Inflammatory macrophage (primary cell): Measurements from ENCODE around the gene WAS.

Experiments
- DNase-seq, 2 donors: peaks; one replicate each; pipeline ENCODE4 v3.0.0-alpha.2; 2020 to 2022

The WAS gene

GRCh38 chrX:48713847-48714246 is 30.2 kb downstream of the WAS start:
- no peak for DNase-seq

- DNase-seq, result no peak
Observed at GRCh38 chrX:48714573-48714972, 31.0 kb downstream of the WAS start.

GRCh38 chrX:48715072-48715471 is 31.5 kb downstream of the WAS start:
- no peak for DNase-seq

GRCh38 chrX:48715876-48716502 is 32.4 kb downstream of the WAS start:
- no peak for DNase-seq

- DNase-seq, result no peak
Observed at GRCh38 chrX:48719958-48720357, 36.4 kb downstream of the WAS start.

- no peak for DNase-seq
Observed at GRCh38 chrX:48720577-48721250, 37.1 kb downstream of the WAS start.

GRCh38 chrX:48721916-48722315 is 38.3 kb downstream of the WAS start:
- no peak for DNase-seq

GRCh38 chrX:48726596-48726995 is 43.0 kb downstream of the WAS start:
- no peak for DNase-seq

GRCh38 chrX:48728653-48729052 is 45.1 kb downstream of the WAS start:
- no peak for DNase-seq

- DNase-seq, result no peak
Observed at GRCh38 chrX:48736303-48736702, 52.7 kb downstream of the WAS start.

GRCh38 chrX:48736878-48737212 is 53.2 kb downstream of the WAS start:
- DNase-seq, result no peak

- peak; percentile 95 to 96 for DNase-seq
Observed at GRCh38 chrX:48737213-48737938, 53.8 kb downstream of the WAS start.

- DNase-seq, result no peak
Observed at GRCh38 chrX:48737940-48738339, 54.3 kb downstream of the WAS start.
